CD14-positive monocyte (primary cell): ENCODE results near the gene MYCBP. TPM values are rescaled to one million over a fixed set of nuclear protein-coding genes. Genes with fewer than 3 reads are reported as not detected.
"Not testable (repeated sequence)": the region's sequence is repeated elsewhere in the genome, so short reads cannot be mapped to it uniquely, and the experiment has no call there.

ENCODE experiments used
- DNase-seq, 3 donors: peaks; one replicate each; pipeline ENCODE4 v3.0.0-alpha.2; 2011 to 2022
- H2AFZ ChIP-seq: 2 replicates; pipeline ENCODE4 v1.6.0; 2012; ENCODE audit warnings: mild to moderate bottlenecking, low read depth, low read length, inconsistent platforms; ENCODE audit not compliant: insufficient read depth, poor library complexity, severe bottlenecking
- H3K27ac ChIP-seq, 2 donors: 1 replicate in 1 of 2; 2 replicates in 1 of 2; pipeline ENCODE4 v1.5.1; 2012 to 2013; ENCODE audit warnings: low read length in 2 of 2, control low read depth in 1 of 2, inconsistent platforms in 1 of 2, low read depth in 1 of 2, mild to moderate bottlenecking in 1 of 2
- H3K27me3 ChIP-seq, 2 donors: one replicate each; pipeline versions ENCODE4 v1.6.0 to v1.6.1; 2011 to 2013; ENCODE audit warnings: low read length in 2 of 2; ENCODE audit not compliant: control insufficient read depth in 2 of 2, insufficient read depth in 2 of 2
- H3K36me3 ChIP-seq, 2 donors: replicated peaks in 1 of 2; 1 replicate in 1 of 2; 2 replicates in 1 of 2; pipeline versions ENCODE4 v1.5.1 to v1.6.1; 2012 to 2013; ENCODE audit warnings: low read length in 2 of 2, control low read depth in 1 of 2, inconsistent platforms in 1 of 2, mild to moderate bottlenecking in 1 of 2; ENCODE audit not compliant: insufficient read depth in 2 of 2, control insufficient read depth in 1 of 2
- H3K4me1 ChIP-seq, 2 donors: 1 replicate in 1 of 2; 2 replicates in 1 of 2; pipeline versions ENCODE4 v1.5.1 to v1.6.1; 2012 to 2013; ENCODE audit warnings: low read length in 2 of 2, control low read depth in 1 of 2, inconsistent platforms in 1 of 2, mild to moderate bottlenecking in 1 of 2, moderate library complexity in 1 of 2; ENCODE audit not compliant: insufficient read depth in 2 of 2, control insufficient read depth in 1 of 2
- H3K4me2 ChIP-seq: replicated peaks from 2 replicates; pipeline ENCODE3; 2012; ENCODE audit warnings: low read length, moderate library complexity, mild to moderate bottlenecking; ENCODE audit not compliant: poor library complexity, severe bottlenecking; ENCODE audit errors: extremely low read depth
- H3K4me3 ChIP-seq, 3 experiments: fragments of 200-600 bp in 1 of 3; sonication (generic) in 1 of 3; replicated peaks in 1 of 3; 1 replicate in 2 of 3; 2 replicates in 1 of 3; pipeline ENCODE4 v1.5.1; 2011 to 2013; ENCODE audit warnings: low read length in 3 of 3, mild to moderate bottlenecking in 3 of 3, control low read depth in 2 of 3, low read depth in 2 of 3, inconsistent platforms in 1 of 3, moderate library complexity in 1 of 3
- H3K79me2 ChIP-seq: 2 replicates; pipeline ENCODE4 v1.6.0; 2012; ENCODE audit warnings: mild to moderate bottlenecking, control low read depth, inconsistent platforms, low read length, moderate library complexity; ENCODE audit not compliant: insufficient read depth
- H3K9ac ChIP-seq: 2 replicates; pipeline ENCODE4 v1.6.0; 2017; ENCODE audit warnings: low read length, mild to moderate bottlenecking; ENCODE audit not compliant: insufficient read depth, poor library complexity, severe bottlenecking
- H3K9me3 ChIP-seq, 2 donors: replicated peaks in 1 of 2; 1 replicate in 1 of 2; 2 replicates in 1 of 2; pipeline versions ENCODE4 v1.5.1 to v1.6.1; 2012 to 2013; ENCODE audit warnings: low read length in 2 of 2, control low read depth in 1 of 2; ENCODE audit not compliant: control insufficient read depth in 1 of 2, insufficient read depth in 1 of 2
- H4K20me1 ChIP-seq: 2 replicates; pipeline ENCODE4 v1.6.0; 2012; ENCODE audit warnings: mild to moderate bottlenecking, low read length, control low read depth, moderate library complexity; ENCODE audit not compliant: insufficient read depth
- H3K27ac Mint-ChIP-seq, 7 donors: one replicate each; pipeline ENCODE4 v1.8.0; 2020; ENCODE audit warnings: mild to moderate bottlenecking in 7 of 7, mixed read lengths in 7 of 7, moderate library complexity in 6 of 7, inconsistent platforms in 2 of 7
- H3K27me3 Mint-ChIP-seq, 3 donors: one replicate each; pipeline ENCODE4 v1.8.0; 2021 to 2022; ENCODE audit warnings: low read depth in 3 of 3, mild to moderate bottlenecking in 3 of 3, mixed read lengths in 3 of 3, moderate library complexity in 3 of 3, inconsistent platforms in 1 of 3
- H3K36me3 Mint-ChIP-seq, 2 donors: one replicate each; pipeline ENCODE4 v1.8.0; 2020; ENCODE audit warnings: mixed read lengths in 2 of 2, inconsistent platforms in 1 of 2, mild to moderate bottlenecking in 1 of 2
- H3K4me1 Mint-ChIP-seq: one replicate; pipeline ENCODE4 v1.8.0; 2020; ENCODE audit warnings: mild to moderate bottlenecking, mixed read lengths
- H3K4me3 Mint-ChIP-seq, 2 donors: one replicate each; pipeline ENCODE4 v1.8.0; 2020; ENCODE audit warnings: mild to moderate bottlenecking in 2 of 2, mixed read lengths in 2 of 2, moderate library complexity in 1 of 2
- H3K9me3 Mint-ChIP-seq, 7 donors: one replicate each; pipeline ENCODE4 v1.8.0; 2020 to 2022; ENCODE audit warnings: mixed read lengths in 7 of 7, mild to moderate bottlenecking in 6 of 7, moderate library complexity in 6 of 7, inconsistent platforms in 2 of 7
- CTCF ChIP-seq: fragments of 200-600 bp; IDR thresholded peaks from one replicate; pipeline ENCODE4 v1.8.0; 2022; ENCODE audit warnings: antibody characterized with exemption, mild to moderate bottlenecking
- WGBS: methylation state at CpG from one replicate; pipeline ENCODE4 v1.1.5; 2013; ENCODE audit warnings: missing lambda C conversion rate; ENCODE audit not compliant: insufficient coverage; 5-methylcytosine and 5-hydroxymethylcytosine counted together
- intact Hi-C, 2 donors: fragments of 100-400 bp; cut with micrococcal nuclease; formaldehyde crosslinking; loops; one replicate each; pipeline versions ENCODE4 v1.15.0 to v1.15.1; 2023
- polyA plus RNA-seq, 3 donors: library from polyadenylated mRNA; depleted of rRNA in 1 of 3; unstranded in 2 of 3; stranded (reverse) in 1 of 3; fragments of 300-500 nt in 2 of 3; fragments of >200 nt in 1 of 3; fragmentation: Illumina TruSeq in 2 of 3; gene quantifications; 1 replicate in 2 of 3; 2 replicates in 1 of 3; pipeline ENCODE4 v1.2.3, GENCODE V29; 2012 to 2021

The MYCBP gene
- polyA plus RNA-seq, 3 donors = 9.3 to 92.3 (median 77.2) TPM

GRCh38 chr1:38840281-38840680 is 32.9 kb downstream of the MYCBP start:
- peaks cover 0 to 2% (median 0%) of the 10 kb centered on the region in 7 donors for H3K9me3 Mint-ChIP-seq
- 33% methylated on average over 1 of the region's 2 CpGs for WGBS
- no peak for DNase-seq
- peak overlapping the region in 1 of 7 donors; percentile 2 for H3K27ac Mint-ChIP-seq
- Histone ChIP-seq H3K27me3 (no peaks in the 10 kb centered on the region), H3K4me3 (no peak overlapping the region), H3K27ac (no peak overlapping the region), H3K4me1 (peaks cover 6 to 7% of the 10 kb centered on the region in 2 donors), H4K20me1 (peaks cover 31% of the 10 kb centered on the region), H3K9me3 (no peaks in the 10 kb centered on the region), H3K9ac (no peak overlapping the region), H3K4me2 (no peak overlapping the region), H3K79me2 (peaks cover 26% of the 10 kb centered on the region), H3K36me3 (peaks cover 51 to 82% of the 10 kb centered on the region in 2 donors), H2AFZ (no peak overlapping the region)
- no peak overlapping the region for H3K4me3 Mint-ChIP-seq
- no peaks in the 10 kb centered on the region for H3K27me3 Mint-ChIP-seq
- intact Hi-C loops = no loop called here
- peaks cover 30% of the 10 kb centered on the region for H3K4me1 Mint-ChIP-seq
- TF ChIP-seq CTCF = no peak
- peaks cover 59 to 81% of the 10 kb centered on the region in 2 donors for H3K36me3 Mint-ChIP-seq

GRCh38 chr1:38839363-38839762 is 33.8 kb downstream of the MYCBP start:
- Histone ChIP-seq H3K4me2 (no peak overlapping the region), H3K79me2 (peaks cover 26% of the 10 kb centered on the region), H4K20me1 (peaks cover 31% of the 10 kb centered on the region), H3K9me3 (no peaks in the 10 kb centered on the region), H3K4me3 (no peak overlapping the region), H2AFZ (no peak overlapping the region), H3K9ac (no peak overlapping the region), H3K27ac (no peak overlapping the region), H3K4me1 (peaks cover 15 to 17% of the 10 kb centered on the region in 2 donors), H3K27me3 (no peaks in the 10 kb centered on the region), H3K36me3 (peaks cover 48 to 73% of the 10 kb centered on the region in 2 donors)
- peaks cover 50 to 72% of the 10 kb centered on the region in 2 donors for H3K36me3 Mint-ChIP-seq
- H3K27ac Mint-ChIP-seq = peak overlapping the region in 1 of 7 donors; percentile 33
- H3K27me3 Mint-ChIP-seq = no peaks in the 10 kb centered on the region
- intact Hi-C loops = loop anchor here (10.0 kb wide), 2 partner anchors 795 to 815 kb away; partner anchors contain the start of gene POU3F1 (in 1 of the 2)
- no peak for DNase-seq
- 58% methylated on average over 7 of the region's 9 CpGs for WGBS
- TF ChIP-seq CTCF = no peak
- H3K4me3 Mint-ChIP-seq = no peak overlapping the region
- no peaks in the 10 kb centered on the region for H3K9me3 Mint-ChIP-seq
- H3K4me1 Mint-ChIP-seq = peaks cover 39% of the 10 kb centered on the region

- intact Hi-C loops = loop anchor here (10.0 kb wide), 2 partner anchors 792 to 812 kb away; partner anchors contain the start of gene POU3F1 (in 1 of the 2)
- not testable (repeated sequence) for H3K4me3 Mint-ChIP-seq, H3K4me2 ChIP-seq, H3K27me3 ChIP-seq, H3K27me3 Mint-ChIP-seq, H3K4me3 ChIP-seq, H3K9ac ChIP-seq, H3K9me3 ChIP-seq, H3K79me2 ChIP-seq, H2AFZ ChIP-seq, DNase-seq, H3K9me3 Mint-ChIP-seq, H3K27ac ChIP-seq
- Histone ChIP-seq H3K36me3 (peaks cover 33 to 43% of the 10 kb centered on the region in 2 donors), H4K20me1 (peaks cover 14% of the 10 kb centered on the region), H3K4me1 (peaks cover 30 to 32% of the 10 kb centered on the region in 2 donors)
- peak overlapping the region in 1 of 7 donors; percentile 25 for H3K27ac Mint-ChIP-seq
- WGBS = 40% methylated on average over 1 of the region's 10 CpGs
- peaks cover 45% of the 10 kb centered on the region for H3K4me1 Mint-ChIP-seq
- H3K36me3 Mint-ChIP-seq = peaks cover 31 to 43% of the 10 kb centered on the region in 2 donors
Observed at GRCh38 chr1:38836316-38836715, 36.8 kb downstream of the MYCBP start.
